GM19467 (cell line): Measurements from ENCODE around the gene COG5.
"Not testable (repeated sequence)": the region's sequence is repeated elsewhere in the genome, so short reads cannot be mapped to it uniquely, and the experiment has no call there.

Experiments
- ATAC-seq: cut with Tn5 transposase; IDR thresholded peaks from one replicate; pipeline ENCODE4 v1.9.1; 2021; ENCODE audit warnings: mild to moderate bottlenecking, moderate library complexity; ENCODE audit not compliant: unreplicated experiment

Gene COG5

DNA sequence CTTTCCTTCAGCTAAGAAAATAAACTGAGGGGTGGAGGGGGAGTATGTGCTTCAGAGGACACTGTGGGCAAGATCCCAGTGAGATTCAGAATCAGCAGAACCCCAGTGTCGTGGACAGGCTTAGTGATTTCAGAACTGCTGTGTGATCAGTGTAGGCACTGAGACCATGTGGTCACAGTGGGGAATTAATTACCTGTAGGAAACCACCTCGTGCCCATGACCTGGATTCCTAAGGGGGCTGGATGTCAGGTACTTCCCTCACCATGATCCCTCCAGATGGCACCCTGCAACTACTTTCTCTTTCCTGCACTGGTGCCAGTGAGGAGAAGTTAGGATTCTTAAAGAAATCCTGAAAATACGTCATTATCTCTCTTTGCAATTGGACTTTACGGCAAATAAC lies 330.5 kb downstream of the COG5 start:
- no peak for ATAC-seq

- ATAC-seq = no peak
Observed at GRCh38 chr7:107232568-107233090, 331.1 kb downstream of the COG5 start.

DNA sequence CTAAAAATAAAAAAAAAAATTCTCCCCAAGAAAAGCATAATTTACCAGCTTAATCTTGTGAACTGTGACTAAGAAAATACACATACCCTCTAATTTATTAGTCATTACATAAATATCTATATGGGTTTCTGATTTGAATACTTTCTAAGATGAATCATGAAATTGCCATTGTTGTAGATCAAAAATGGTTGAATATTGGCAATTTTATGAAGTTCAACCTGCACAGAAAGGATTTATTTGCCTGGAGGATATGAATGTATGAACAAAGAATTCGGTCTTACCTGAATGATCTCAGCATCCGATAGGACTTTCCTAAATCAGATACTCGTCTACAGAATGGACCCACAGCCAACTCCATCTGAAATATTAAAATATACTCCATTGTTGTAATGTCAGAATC lies 333.4 kb downstream of the COG5 start:
- no peak for ATAC-seq

GRCh38 chr7:107228291-107228690 lies 335.4 kb downstream of the COG5 start:
- ATAC-seq = no peak

- no peak for ATAC-seq
Observed at GRCh38 chr7:107224374-107225223, 339.1 kb downstream of the COG5 start.

DNA sequence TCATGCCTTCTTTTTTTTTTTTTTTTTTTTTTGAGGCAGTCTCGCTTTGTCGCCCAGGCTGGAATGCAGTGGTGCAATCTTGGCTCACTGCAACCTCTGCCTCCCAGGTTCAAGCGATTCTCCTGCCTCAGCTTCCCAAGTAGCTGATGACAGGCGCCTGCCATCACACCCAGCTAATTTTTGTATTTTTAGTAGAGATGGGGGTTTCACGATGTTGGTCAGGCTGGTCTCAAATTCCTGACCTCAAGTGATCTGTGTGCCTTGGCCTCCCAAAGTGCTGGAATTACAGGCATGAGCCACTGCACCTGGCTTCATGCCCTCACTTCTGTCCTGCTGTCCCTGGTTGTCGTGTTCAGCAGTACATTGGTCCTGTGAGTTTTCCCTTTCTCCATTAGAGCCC lies 342.9 kb downstream of the COG5 start:
- not testable (repeated sequence) for ATAC-seq

GRCh38 chr7:107220356-107220755 lies 343.4 kb downstream of the COG5 start:
- no peak for ATAC-seq

DNA sequence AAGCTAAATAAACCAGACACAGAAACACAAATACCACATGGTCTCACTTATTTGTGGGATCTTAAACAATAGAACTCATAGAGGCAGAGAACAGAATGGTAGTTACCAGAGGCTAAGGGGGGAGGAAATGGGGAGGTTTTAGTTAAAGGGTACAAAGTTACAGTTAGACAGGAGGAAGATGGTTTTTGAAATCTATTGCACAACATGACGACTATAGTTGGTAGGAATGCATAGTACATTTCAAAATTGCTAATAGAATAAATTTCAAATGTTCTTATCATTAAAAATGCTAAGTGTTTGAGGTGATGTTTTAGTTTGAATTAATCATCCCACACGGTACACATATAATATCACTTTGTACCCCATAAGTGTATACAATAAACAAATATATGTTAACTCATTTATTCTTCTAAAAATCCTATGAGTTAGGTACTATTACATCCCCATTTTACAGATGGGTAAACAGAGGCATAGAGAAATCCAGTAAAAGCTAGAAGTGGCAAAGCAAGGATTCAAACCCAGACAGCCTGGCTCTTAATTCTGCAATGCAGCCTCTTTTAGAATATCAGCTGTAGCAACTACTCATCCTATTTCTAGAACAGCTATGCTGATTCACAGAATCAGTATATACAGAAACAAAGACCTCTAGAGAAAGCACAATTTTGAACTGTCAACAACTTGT lies 344.0 kb downstream of the COG5 start:
- ATAC-seq = no peak

- no peak for ATAC-seq
Observed at GRCh38 chr7:107213945-107214344, 349.8 kb downstream of the COG5 start.

DNA sequence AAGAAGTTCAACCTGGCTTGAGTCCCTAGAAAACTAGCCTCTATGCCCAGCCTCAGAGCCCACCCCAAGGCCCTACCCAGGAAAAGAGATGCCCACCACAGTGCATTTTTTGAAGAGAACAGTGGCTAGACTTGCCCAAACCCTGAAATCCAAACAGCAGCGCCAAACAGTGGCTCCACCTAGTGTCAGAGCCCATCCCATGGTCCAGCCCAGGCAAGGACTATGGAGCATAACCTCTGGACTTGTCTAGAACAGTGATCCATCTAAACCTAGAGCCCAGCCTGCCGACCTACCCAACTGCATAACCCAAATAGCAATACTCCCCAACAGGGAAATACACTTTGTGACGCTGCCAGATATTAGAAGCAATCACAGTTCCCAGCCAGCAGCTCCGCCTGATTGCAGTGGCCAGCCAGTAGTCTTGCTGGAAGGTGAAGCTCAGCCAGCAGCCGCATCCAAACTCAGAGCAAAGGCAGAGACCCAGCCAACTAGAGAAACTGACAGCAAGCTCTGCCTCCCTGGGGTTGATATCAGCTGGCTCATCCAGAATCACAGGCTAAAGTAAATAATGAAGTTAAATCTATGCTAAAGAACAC lies 350.4 kb downstream of the COG5 start:
- no peak for ATAC-seq

GRCh38 chr7:107212725-107213124 lies 351.0 kb downstream of the COG5 start:
- ATAC-seq = no peak

DNA sequence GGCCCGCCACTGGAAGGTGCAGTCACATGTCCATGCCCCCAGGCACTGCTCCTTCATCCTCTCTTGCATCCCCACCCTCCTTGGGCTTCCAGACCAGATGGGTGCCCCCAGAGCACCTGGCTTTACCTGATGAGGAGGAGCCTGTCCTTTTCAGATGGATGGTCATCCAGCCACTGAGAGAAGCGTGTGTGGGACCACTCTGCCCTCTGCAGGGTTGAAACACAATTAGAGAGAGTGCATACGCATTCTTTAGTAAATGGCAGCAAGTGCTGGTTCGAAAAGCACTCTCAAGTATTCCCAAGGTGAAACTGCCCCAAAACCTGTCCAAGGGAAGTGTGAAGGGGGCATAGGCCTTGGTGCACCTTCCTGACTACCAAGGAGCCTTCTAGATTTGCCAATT lies 353.3 kb downstream of the COG5 start:
- no peak for ATAC-seq

DNA sequence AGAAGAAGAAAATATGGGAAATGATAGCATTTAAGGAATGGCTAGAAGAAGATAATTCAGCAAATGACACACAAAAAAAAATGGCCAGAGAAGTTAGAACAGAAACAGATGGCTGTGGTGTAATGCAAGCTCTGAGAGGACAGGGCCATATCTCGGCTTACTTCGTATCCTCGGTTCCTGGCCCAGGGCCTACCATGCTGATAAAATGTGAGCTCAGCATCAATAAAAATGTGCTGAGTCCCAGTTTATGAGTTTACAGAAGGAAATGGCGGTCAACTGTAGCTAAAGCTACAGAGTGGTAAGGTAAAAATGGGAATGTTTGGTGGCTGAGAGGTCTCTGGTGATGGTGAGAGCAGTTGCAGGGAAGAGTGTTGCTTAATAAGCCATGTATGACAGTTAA lies 354.2 kb downstream of the COG5 start:
- no peak for ATAC-seq

DNA sequence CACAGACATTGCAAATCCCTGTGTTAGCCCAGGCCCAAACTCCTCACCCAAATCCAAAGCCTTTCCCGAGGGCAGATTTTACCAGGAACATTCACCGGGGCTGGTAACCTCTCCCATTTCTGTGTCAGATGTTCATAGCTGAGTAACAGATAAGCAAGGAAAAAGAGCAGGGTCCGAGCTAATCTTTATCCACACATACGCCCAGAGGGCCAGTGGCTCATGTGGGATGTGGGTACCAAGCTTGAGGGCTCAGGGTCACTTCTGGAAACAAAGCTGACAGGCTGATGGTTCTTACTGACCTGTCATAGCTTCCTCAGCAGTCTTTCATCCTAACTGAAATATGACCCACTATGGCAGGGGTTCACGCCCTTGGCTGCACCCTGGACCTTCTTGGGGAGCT lies 355.2 kb downstream of the COG5 start:
- ATAC-seq = no peak

GRCh38 chr7:107208024-107208521 lies 355.6 kb downstream of the COG5 start:
- ATAC-seq = no peak

DNA sequence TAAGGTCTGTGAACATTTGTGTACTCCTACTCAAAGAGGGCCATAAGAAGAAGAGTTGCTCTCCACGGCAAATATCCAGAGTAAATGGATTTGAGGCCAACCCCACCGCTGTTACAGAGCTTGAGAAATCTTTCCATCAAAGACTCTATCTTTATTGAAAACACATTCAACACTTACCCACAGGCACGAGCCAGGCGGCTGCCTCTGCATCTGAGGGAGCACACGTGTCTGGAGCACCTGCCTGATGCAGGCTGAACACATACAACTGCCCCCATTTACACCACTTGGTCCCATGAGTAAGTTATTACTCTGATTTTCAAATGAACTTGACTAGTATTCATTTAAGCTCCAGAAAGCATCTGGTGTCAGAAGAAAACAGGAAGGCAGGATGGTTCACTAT lies 356.3 kb downstream of the COG5 start:
- ATAC-seq = no peak

DNA sequence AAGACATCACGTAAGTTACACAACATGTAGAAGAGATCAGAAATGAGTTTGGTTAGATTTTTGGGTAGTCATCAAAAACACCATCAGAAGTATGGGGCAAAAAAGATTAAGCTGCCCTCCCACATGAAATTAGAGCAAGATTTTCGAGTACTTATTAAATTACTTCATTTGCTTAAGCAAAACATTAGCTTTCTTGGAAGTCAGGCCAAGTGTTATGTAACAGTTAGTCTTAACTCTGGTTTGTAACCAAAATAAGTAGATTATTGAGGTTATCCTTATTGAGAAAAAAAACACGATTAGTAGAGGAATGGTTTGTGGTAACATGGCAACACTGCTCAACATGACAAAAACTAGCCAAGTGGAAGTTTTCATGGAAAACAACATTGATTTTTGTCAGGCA lies 357.0 kb downstream of the COG5 start:
- ATAC-seq = no peak

GRCh38 chr7:107206136-107206535 lies 357.6 kb downstream of the COG5 start:
- no peak for ATAC-seq

DNA sequence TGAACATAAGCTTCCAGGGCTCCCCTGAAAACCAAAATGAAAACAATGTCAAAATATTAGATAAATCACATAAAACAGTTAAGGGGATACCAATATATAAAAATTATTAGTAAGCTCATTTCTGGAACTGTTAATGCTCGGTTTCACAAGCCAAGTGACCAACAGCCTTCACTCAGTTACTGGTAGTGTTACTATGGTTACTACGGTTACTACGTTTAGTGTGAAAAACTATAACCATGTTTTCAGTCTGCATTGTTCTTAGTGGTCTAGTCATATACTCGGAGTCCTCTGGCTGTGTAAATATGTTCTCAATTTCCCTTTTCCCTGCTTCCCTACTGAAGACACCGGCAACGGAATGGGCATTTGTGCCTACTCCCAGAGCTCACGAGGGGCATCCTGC lies 360.1 kb downstream of the COG5 start:
- ATAC-seq = no peak

GRCh38 chr7:107201795-107202450 lies 361.8 kb downstream of the COG5 start:
- ATAC-seq = peak; percentile 48
